GM12874 (cell line): ENCODE measurements around the gene UBN1.

Source experiments
- CTCF ChIP-seq: IDR thresholded peaks from 2 replicates; pipeline ENCODE4 v1.5.1; 2011; ENCODE audit warnings: low read depth, mild to moderate bottlenecking, control low read depth, low read length, moderate library complexity; ENCODE audit not compliant: insufficient read depth

The UBN1 gene

GRCh38 chr16:4855371-4855770, 8.1 kb downstream of the UBN1 start:
- no peak for TF ChIP-seq CTCF

DNA sequence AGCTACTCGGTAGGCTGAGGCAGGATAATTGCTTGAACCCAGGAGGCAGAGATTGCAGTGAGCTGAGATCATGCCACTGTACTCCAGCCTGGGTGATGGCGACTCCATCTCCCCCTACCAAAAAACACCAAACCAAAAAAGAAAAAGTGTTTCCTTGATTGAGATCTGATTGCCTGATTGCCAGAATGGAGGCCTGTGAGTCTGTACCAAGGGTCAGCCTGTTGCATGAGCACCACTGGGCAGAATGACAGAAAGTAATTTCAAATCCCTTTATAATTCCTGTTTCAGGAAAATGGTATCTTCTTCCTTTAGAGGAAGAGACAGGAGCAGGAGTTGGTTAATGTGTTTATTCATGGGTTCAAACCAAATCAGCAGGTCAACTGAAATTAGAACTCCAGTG, 8.5 kb downstream of the UBN1 start:
- no peak for TF ChIP-seq CTCF

DNA sequence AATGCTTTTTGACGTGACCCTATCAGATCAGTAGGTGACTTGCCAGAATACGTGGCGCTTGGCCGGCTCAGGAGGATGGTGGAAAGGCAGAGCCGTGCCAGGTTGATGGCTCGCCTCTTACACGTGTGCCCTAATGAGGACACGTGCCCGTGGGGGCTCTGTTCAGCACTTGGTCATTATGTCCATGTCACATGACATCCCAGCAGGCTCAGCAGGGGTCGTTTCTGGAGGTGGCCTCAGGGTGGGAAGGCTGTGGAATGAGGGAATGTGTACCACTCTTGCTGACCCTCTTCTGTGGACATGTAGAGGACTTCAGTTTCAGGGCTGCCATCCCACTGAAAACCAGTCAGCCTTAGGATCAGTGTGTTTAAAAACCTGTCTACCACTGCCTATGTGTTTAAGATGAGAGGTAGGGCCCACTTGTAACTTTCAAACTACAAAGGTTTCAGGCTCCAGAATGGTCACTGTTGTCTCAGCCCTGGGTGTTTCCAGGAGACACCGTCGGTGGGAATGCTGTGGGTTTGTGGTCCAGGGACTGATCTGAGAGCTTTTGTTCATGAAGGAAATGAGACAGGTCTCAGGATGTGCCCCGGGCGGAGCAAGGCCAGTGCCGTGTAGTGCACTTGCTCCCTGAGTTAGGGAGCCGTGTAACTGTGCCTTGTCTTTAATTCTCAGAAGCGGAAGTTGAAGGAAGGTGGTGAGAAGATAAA, 12.1 kb downstream of the UBN1 start:
- no peak for TF ChIP-seq CTCF

- no peak for TF ChIP-seq CTCF
Observed at GRCh38 chr16:4859900-4860255, 12.6 kb downstream of the UBN1 start.

GRCh38 chr16:4860727-4861342, 13.6 kb downstream of the UBN1 start:
- no peak for TF ChIP-seq CTCF

DNA sequence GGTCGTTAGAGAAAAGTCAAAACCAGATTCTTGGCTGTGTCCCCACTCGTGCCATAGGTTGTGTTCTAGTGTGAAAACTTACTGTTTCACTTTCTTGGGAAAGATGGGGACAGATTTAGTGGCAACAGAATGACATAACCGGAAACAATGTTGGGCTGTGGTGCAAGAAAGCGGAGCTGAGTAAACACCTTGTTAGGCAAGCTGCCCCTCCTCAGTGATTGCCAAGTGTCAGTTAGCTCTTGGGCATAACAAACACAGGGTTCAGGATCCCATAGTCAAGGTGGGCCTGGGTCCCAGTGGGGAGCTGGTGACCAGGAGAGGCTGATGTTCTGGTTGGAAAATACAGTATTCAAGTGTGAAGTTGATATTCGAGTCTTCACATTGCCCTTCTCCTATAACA, 15.4 kb downstream of the UBN1 start:
- TF ChIP-seq CTCF, result no peak

DNA sequence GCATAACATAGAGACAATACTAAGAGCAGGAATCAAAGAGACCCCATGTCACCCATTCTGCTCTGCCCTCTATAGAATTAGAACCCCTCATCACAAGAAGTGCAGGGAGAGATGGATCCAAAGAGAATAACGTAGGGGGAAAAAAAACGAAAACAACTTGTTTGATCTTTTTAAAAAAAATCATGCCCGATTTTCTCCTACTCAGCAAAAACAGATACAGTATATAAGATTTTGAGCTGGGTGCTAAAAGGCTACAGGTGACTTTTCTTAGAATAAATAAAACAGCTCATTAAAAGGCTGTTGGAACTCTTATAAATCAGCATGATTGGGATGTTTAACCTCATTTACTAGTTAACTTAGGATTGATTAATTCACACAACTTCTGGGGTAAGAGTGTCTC, 17.4 kb downstream of the UBN1 start:
- no peak for TF ChIP-seq CTCF
